Measurements from ENCODE around the gene CCDC102A.
"Not testable (repeated sequence)": the region's sequence is repeated elsewhere in the genome, so short reads cannot be mapped to it uniquely, and the experiment has no call there.

CCDC102A gene

DNA sequence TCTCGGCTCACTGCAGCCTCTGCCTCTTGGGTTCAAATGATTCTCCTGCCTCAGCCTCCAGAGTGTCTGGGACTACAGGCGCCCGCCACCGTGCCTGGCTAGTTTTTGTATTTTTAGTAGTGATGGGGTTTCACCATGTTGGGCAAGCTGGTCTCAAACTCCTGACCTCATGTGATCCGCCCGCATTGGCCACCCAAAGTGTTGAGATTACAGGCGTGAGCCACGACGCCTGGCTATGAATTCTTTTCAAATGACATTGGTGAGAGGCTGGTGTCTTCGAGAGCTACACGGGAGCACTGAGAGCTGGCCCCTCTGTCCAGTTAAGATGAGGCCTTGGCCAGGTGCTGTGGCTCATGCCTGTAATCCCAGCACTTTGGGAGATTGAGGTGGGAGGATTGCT is 36.4 kb downstream of the CCDC102A start:
- DNase-seq, result not testable (repeated sequence)

DNA sequence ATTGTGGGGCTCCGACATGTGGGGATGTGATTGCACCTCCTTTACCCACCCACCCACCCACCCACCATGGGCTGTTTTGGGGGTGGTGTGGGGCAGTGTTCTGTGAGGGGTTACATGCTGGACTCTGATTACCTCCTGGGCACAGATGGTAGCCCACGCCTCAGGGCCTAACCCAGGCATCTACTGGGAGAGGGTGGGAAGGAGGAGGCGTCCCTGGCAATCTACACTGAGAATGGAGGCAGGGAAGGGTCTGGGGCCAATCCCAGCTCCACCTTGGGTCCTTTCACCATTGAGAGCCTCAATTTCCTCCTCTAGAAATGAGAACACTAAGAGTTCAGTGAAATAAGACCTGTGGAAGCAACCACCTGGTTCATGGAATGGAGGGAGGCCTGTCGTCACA is 38.3 kb downstream of the CCDC102A start:
- DNase-seq, result no peak

DNA sequence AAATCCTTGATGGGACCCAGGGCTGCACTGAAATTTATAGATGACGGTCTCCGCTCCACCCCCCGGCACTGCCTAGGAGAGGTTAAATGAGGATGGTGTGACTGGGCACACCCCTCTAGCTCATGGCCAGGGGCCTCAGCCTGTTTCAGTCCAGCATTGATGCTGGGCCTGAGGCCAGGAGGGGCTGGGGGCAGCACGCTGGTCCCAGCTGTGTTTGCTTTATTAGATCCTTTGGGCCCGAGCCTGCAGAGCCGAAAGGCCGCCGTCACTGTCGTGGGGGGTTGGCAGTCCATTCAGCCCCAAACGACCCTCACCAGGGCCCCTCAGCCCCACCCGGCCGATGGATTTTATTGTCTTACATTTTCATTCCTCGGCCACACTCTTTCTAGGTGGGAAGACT is 39.2 kb downstream of the CCDC102A start:
- no peak for DNase-seq

DNA sequence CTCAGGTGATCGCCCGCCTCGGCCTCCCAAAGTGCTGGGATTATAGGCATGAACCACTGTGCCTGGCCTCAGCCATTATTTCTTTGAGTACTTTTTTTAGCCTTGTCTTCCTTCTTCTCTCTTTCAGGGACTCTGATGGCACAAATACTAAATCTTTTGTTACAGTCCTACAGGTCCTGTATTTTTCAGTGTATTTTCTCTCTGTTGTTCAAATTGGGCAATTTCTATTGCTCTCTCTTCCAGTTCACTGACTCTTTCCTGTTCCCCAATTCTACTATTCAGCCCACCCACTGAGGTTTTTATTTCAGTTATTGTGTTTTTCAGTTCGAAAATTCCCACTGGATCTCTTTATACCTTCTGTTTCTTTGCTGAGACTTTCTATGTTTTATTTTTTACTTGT is 42.6 kb downstream of the CCDC102A start:
- DNase-seq, result no peak

DNA sequence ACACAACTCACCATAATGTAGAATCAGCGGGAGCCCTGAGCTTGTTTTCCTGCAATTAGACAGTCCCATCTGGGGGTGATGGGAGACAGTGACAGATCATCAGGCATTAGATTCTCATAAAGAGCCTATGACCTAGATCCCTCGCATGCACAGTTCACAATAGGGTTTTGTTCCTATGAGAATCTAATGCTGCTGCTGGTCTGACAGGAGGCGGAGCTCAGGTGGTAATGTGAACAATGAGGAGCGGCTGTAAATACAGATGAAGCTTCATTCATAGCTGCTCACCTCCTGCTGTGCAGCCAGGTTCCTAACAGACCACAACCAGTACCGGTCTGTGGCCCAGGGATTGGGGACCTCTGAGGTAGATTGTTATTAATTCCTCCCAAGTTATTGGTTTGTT is 47.1 kb downstream of the CCDC102A start:
- DNase-seq, result no peak

DNA sequence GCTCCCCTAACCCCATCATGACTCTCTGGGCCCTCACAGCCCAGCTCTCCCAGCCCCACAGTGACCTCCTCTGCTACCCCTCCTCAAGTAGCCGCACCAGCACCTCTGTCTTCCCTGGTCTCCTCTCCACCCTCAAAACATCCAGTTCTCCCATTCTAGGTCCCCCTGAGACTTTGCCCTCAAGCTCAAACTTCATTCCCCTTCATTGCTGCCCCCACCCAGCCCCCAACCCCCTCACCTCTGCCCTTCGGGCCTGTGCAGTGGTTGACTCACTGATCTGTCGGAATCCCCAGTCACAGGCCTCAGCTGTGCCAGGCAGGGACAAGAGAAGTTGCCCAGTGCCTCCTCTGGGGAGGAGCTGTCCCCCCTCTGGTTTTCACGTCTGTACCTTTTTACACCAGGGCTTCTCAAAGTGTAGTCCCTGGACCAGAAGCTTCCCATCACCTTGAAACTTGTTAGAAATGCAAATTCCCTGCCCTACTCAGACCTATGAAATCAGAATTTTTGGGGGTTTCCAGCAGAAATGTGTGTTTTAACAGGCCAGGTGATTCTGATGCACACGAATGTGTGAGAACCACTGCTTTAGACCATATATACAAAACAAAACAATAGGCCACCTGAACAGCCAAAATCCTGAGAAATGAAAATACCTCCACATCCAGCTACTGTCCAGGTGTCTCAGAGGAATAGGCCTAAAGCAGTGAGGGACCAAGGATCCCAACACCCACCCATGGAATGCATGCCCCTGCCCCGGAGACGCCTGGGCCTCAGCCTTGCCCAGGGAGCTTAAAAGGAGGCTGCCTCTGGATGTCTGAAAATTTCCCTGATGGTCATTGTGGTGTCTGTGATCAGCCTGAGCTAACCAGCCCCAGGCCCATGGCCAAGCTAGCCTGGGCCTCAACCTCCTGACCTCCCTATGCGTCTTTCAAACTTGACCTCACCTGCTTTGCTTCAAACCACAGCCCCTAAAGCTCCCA is 49.2 kb downstream of the CCDC102A start:
- no peak for DNase-seq

DNA sequence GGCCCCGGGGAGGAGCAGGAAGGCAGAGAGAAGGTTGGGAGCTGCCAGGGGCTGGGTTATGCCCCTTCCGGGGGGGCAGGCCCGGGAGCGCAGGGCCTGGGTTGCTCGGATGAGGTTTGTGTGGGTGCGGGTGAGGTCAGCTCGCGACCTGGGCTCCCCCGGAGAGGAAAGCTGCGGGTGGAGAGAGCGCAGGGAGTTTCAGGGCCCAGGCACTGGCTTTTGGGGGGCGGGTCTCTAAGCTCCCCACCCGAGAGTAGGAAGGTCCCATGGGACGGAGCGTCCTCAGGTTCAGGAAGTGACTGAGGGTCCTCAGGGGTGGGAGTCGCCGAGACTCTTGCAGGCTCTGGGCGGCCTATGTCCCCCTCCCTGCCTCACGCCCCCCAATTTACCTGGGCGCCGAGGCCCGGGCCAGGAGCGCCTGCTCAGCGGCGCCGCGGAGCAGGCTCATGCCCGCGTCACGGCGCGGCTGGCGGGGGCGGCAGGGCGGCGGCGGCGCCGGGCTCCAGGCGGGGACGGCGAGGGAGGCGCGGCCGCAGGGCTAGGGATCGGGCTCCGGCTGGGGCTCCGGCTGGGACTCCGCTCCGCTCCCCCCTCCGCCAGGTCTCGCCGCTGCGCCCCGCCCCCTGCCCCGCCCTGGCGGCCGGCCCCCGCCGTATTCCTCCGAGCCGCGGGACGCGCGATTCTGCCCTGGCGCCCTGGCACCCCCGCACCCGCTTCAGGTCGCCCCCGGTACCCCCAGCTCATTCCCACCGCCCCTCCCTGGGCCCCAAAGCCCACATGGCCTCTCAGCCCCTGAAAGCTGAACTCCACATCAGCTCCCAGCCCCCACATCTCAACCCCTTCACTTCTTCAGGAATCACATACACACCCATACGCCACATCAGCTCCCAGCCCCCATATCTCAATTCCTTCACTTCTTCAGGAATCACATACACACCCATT is 50.2 kb downstream of the CCDC102A start, which contains the start of gene DOK4:
Gene DOK4 (minus strand): TSS at position 578 of the 942 bp plus-strand sequence. CDS start 6,986 bp downstream, outside the sequence.
- peak; percentile 69 for DNase-seq

DNA sequence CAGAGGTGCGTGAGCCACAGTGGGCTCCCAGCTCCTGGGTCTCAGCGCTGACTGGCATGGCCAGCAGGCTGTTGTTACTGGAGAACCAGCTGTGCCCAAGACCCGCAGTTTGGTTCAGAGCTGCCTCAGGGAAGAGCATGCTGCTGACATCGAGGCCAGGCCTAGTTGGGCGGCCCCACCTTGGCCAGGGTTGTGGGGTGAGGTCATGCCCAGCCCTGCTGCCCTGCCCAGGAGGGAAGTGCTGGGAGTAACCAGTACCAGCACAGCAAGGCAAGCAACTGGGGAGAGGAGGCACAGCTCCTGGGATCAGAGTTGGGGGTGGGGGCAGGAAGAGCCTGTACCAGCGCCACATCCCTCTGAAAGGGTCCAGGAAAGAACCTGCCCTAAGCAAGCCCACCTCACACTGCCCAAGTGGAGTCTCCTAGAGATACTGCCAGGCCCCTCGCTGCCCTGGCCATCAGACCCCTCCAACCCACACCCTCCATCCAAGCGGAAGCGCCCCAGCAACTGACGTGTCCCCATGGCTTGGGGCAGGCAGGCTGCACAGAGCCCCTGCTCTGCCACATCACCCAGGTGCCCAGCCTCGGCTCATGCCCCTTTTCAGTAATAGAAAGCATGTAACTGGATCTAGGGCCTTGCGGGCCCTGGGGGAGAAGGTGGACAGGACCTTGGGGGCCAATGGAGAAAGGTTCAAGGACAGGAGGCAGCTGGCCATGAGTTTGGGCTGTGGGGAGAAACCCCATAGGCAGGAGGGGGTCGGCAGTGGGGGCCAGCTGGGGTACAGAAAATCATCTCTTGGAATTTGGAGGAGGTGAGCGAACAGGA is 51.1 kb downstream of the CCDC102A start:
- DNase-seq, result no peak

DNA sequence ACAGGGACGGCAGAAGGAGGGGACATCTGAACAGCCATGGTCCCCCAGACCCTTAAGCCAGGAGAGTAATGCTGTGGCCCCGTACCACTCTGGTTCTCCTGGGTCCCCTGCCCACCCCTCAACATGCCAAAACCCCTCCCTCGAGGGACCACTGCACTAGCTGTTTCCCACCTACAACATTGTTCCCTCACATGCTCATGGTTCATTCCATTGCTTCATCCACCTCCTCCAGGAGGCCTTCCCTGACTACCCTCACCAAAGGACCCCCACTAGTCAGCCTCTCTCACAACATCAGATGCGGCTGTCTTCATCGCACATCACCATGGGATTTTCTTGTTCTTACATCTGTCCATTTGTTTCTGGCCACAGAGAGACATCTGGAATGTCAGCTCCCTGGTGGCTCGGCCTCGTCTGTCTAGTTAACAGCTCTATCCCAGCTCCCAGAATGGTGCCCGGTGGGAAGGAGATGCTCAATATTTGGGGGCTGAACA is 51.8 kb downstream of the CCDC102A start:
- no peak for DNase-seq

DNA sequence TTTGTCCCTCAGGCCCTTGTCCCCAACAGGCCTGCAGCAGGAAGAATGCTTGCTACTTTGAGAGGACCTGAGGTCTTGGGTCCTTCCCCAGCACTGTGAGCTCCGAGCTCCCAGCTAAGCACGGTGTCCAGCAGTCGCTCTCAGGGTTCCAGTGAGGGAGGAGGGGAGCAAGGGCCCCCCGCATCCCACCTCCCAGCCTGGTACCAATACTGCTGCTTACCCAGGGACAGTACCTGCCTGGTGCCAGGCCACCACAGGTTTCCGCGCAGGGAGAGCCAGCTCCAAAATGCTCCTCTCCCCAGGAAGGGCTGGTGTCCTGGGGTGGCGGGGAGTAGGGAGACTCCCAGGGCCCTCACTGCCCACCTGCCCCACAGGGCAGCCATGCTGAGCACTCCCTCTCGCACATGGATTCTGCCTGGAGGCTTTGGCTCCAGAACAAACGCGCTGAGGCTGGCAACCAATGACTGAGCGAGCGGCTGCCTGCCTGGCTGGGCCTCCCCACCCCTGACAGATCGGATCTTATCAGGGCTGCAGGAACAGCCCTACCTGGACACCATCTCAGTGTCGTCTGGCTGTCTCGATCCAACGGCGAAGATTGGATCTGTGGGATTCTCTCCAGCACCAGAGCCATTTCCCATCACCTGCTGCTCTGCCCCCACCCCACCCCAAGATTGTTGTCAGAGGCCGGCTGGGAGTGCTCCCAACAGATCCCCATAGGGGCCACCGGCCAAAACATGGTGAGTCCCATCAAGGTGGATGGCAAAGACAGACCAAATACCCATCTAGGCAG is 52.5 kb downstream of the CCDC102A start:
- no peak for DNase-seq

DNA sequence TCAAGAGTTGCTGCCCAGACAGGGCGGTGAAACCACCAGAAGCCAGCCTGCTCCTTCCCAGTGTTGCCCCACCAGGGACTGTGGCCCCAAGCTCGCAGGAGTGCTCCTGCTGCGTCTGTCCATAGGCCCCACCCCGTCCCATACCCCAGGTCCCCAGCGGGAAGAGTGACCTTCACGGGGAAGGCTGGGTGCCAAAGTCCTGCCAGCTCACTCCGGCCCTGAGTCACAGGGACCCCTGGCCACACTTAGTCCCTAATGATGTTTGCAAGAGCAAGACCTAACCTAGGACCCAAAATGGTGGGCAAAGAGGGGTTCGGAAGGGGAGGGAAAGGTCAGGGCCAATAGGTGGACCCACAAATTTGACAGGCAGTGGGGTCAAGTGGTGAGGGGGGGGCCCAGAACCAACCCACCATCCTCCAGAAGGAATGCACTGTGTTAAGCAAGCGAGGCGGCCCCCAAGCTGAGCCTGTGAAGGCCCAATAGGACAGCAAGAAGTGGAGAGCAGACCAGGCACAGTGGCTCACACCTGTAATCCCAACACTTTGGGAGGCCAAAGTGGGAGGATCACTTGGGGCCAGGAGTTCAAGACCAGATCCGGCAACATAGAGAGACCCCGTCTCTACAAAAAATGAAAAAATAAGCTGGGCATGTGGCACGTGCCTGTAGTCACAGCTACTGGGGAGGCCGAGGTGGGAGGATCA is 53.4 kb downstream of the CCDC102A start:
- DNase-seq, result no peak

DNA sequence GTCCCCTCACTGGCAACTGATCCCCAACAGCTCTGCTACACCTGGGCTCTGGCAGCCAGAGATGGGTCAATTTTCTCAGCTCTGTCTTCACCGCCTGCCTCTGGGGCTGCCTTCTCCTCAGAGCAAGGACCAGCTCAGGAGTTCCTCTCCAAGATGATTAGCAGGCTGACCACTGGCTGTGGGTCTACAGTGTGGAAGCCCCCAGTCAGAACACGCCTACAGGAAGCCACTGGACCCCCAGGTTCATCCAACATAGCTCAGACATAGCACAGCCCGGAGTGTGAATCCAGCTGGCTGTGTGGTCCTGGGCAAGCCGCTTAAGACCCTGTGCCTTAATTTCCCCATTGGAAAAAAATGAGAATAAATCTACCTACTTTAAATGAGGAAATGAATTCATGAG is 55.0 kb downstream of the CCDC102A start:
- DNase-seq, result no peak

DNA sequence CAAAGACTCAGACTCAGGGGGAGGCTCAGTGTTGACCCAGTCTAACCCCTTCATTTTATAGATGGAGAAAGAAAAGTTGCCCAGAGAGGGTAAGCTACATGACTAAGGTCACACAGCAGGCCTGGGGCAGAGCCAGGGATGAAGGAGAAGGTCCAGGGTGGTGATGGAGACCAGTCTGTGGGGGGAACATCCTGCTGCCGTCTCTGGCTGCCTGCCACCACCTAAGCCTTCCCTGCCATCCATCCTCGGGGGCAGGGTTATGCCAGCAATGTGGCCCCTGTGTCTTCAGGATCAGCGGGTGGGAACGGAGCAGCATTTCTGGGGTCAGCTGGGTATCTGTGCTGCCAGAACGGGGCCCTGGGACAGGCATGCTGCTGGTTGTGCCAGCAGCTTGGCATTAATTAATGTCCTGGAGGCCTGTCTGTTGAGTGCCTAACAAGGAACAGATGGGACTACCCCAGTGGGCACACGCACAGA is 55.6 kb downstream of the CCDC102A start:
- DNase-seq, result peak; percentile 20

DNA sequence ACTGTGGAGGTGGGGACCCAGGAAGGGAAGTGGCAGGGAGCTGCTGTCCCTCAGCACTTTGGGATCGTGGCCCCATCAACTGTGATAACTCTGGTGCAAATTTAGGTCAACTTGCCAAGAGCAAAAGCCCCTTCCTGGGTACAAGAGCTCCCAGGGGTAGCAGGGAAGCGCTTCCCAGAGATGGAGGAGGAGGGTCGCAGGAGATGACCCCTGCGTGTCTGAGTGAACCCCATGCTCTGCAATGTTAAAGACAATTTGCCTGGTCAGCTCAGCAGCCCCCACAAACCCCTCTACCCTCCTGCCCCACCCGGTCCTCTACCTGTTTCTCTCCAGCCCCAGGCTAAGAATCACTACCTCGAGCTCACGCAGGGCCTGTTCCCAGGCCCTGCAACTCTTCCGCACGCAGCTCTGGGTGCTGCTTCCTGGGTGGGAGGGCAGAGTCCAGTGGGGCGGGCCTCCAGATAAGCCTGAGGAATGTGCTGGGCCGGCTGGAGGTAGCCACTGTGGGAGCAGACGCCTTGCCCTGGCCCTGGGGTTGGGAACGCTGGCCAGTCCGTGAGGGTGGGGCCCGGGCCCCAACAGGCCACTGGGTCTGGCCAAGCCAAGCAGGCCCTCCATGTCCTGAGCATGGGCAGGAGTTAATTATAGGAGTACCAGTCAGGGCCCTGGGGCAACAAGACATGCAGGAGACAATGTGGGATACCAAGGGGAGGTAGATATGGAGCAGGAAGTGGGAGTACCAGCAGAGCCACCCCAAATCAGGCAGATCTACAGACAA is 56.2 kb downstream of the CCDC102A start:
- DNase-seq, result no peak

DNA sequence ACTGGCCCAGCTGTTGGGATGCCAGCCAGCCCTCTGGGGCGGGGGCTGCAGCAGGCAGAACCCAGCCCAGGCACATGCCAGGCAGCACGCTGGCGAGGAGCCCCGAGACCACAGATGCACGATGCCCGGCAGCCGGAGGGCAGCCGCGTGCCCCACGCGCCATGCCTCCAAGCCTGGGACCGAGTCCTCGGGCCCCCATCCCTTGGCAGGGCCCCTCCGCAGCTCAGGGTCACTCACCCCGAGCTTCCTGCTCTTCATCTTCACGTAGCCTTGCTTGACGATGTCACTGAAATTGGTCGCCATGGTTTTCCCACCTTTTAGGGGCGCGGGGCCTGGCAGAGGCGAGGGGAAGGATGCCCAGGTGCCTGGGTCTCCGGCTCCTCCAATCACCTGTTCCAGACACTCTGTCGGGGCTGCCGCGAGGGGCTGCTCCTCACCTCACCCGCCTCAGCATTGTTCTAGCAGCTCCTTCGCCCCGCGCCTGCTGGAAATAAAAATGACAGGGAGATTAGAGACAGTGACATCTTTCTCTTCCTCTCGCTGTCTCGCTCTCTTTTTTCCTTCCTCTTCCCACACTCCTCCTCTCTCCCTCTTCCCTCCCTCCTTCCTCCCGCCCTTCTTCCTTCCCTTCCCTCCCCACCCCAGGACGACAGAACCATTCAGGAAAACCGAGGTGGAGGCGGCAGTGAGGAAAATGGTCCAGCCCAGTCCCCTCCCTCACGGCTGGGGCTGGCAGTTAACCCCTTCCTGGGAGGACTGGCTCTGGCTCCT is 57.0 kb downstream of the CCDC102A start:
- DNase-seq, result peak; percentile 73

DNA sequence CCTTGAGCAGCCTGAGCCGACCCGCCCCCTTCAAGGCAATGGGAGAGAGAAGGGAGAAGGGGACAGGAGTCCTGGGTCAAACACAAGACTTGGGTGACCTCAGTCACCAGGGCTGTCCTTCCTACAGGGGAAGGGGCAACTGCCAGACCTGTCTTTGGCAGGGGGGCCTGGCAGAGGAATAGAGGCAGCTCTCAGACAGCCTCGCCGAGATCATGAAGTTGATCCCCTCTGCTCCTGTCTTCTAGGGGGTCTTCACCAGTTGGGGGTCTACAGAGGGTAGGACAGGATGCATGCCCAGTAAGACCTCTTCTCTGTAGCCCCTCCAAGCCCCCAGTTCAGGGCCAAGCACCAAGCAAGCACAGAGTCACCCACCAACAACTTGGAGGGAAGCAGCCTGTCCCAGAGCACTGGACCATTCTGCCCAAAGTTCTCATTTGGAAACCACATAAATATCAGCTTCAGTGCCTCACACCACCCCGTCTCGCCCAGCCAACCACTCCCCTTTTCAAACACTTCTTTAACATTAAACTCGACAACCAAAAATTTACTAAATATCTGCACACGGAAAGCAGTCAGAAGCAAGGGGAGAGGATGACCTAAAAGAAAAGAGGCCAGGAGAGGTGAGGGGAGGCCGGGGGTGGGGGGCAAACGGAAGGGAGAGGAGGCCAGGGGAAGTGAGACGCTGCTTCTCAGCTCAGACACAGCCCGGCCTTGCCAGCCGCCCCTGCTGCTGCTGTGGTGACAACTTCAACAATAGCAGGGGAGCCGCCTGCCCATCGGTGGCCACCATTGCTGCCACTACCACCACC is 57.8 kb downstream of the CCDC102A start:
- DNase-seq, result no peak

DNA sequence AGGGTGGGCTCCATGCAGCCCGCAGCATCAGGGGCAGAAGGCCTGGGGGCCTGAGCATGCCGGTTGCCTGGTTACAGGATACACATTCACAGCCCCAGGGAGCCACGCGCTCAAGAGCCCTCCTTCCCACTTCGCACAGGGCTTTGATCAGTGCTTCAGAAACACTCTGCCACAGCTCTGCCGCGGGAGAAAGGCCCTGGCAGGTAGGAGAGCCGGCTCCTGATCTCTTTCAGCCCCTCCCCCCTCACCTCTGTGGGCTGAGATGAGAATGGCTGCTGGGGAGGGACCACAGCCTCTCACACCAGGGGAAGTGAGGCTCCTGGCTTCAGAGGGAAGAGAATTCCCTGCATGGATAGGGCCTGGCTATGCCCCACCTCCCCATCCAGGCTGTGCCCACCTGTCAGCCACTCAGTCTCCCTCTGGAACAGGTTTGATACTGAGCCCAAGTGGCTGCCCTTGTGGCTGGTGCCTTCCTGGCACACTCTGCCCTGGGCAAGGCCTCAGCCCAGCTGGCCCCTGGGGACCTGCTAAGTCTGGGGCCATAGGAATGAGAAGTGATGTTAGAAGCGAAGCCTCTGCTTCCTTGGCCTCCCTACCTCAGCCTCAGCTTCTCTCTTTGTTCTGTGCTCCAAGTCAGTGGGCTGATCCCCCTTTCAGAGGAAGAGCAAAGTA is 58.7 kb downstream of the CCDC102A start:
- peak; percentile 39 for DNase-seq

Measured in NCI-H2171 treated with DMSO at 0.1 percent for 48 hours (cell line).